HUES48 (cell line): ENCODE measurements around the gene GOLGA6C.
"Not testable (repeated sequence)": the region's sequence is repeated elsewhere in the genome, so short reads cannot be mapped to it uniquely, and the experiment has no call there.

Experiments used
- H3K27ac ChIP-seq: one replicate; pipeline ENCODE4 v1.7.0; 2013; ENCODE audit warnings: low read depth, low read length, inconsistent platforms
- H3K27me3 ChIP-seq: 2 replicates; pipeline ENCODE4 v1.6.1; 2013; ENCODE audit warnings: mild to moderate bottlenecking, low read length; ENCODE audit not compliant: control insufficient read depth, insufficient read depth
- H3K36me3 ChIP-seq: 2 replicates; pipeline ENCODE4 v1.6.1; 2013; ENCODE audit warnings: low read length; ENCODE audit not compliant: control insufficient read depth, insufficient read depth
- H3K4me1 ChIP-seq: 2 replicates; pipeline ENCODE4 v1.6.1; 2013; ENCODE audit warnings: mild to moderate bottlenecking, low read length; ENCODE audit not compliant: control insufficient read depth, insufficient read depth
- H3K4me3 ChIP-seq: 2 replicates; pipeline ENCODE4 v1.5.1; 2013; ENCODE audit warnings: mild to moderate bottlenecking, low read depth, low read length
- H3K9ac ChIP-seq: 2 replicates; pipeline ENCODE4 v1.6.1; 2013; ENCODE audit warnings: mild to moderate bottlenecking, low read depth, low read length, moderate library complexity
- H3K9me3 ChIP-seq: 2 replicates; pipeline ENCODE4 v1.6.1; 2013; ENCODE audit warnings: low read length; ENCODE audit not compliant: control insufficient read depth, insufficient read depth

Gene GOLGA6C

GRCh38 chr15:75273751-75274359, 15.7 kb downstream of the GOLGA6C start:
- not testable (repeated sequence) for H3K27ac ChIP-seq, H3K4me1 ChIP-seq, H3K9ac ChIP-seq, H3K4me3 ChIP-seq, H3K36me3 ChIP-seq, H3K27me3 ChIP-seq, H3K9me3 ChIP-seq

- H3K4me3 ChIP-seq, H3K27me3 ChIP-seq, H3K4me1 ChIP-seq, H3K9ac ChIP-seq, H3K27ac ChIP-seq, H3K9me3 ChIP-seq, H3K36me3 ChIP-seq: not testable (repeated sequence)
Measured at GRCh38 chr15:75274509-75275107, 16.5 kb downstream of the GOLGA6C start.

GRCh38 chr15:75275617-75276016, 17.5 kb downstream of the GOLGA6C start:
- not testable (repeated sequence) for H3K4me3 ChIP-seq, H3K9me3 ChIP-seq, H3K9ac ChIP-seq, H3K27me3 ChIP-seq, H3K4me1 ChIP-seq, H3K36me3 ChIP-seq, H3K27ac ChIP-seq

- H3K9me3 ChIP-seq, H3K4me3 ChIP-seq, H3K4me1 ChIP-seq, H3K36me3 ChIP-seq, H3K9ac ChIP-seq, H3K27me3 ChIP-seq: not testable (repeated sequence)
- peak overlapping the region; percentile 66 for H3K27ac ChIP-seq
Measured at GRCh38 chr15:75278497-75278896, 20.4 kb downstream of the GOLGA6C start.

GRCh38 chr15:75282572-75282971, 24.4 kb downstream of the GOLGA6C start, which contains the start of gene GOLGA6D:
TSS of gene GOLGA6D (plus strand) at chr15:75282835. CDS start at chr15:75282876, 41 bp downstream.
- not testable (repeated sequence) for H3K27ac ChIP-seq, H3K27me3 ChIP-seq, H3K36me3 ChIP-seq, H3K9me3 ChIP-seq, H3K9ac ChIP-seq, H3K4me3 ChIP-seq, H3K4me1 ChIP-seq

- not testable (repeated sequence) for H3K27ac ChIP-seq, H3K36me3 ChIP-seq, H3K9ac ChIP-seq, H3K4me1 ChIP-seq, H3K4me3 ChIP-seq, H3K9me3 ChIP-seq, H3K27me3 ChIP-seq
Measured at GRCh38 chr15:75284152-75284551, 26.0 kb downstream of the GOLGA6C start.

GRCh38 chr15:75293660-75294059, 35.5 kb downstream of the GOLGA6C start:
- H3K36me3 ChIP-seq, H3K9ac ChIP-seq, H3K27me3 ChIP-seq, H3K27ac ChIP-seq, H3K4me1 ChIP-seq, H3K9me3 ChIP-seq, H3K4me3 ChIP-seq: not testable (repeated sequence)

DNA sequence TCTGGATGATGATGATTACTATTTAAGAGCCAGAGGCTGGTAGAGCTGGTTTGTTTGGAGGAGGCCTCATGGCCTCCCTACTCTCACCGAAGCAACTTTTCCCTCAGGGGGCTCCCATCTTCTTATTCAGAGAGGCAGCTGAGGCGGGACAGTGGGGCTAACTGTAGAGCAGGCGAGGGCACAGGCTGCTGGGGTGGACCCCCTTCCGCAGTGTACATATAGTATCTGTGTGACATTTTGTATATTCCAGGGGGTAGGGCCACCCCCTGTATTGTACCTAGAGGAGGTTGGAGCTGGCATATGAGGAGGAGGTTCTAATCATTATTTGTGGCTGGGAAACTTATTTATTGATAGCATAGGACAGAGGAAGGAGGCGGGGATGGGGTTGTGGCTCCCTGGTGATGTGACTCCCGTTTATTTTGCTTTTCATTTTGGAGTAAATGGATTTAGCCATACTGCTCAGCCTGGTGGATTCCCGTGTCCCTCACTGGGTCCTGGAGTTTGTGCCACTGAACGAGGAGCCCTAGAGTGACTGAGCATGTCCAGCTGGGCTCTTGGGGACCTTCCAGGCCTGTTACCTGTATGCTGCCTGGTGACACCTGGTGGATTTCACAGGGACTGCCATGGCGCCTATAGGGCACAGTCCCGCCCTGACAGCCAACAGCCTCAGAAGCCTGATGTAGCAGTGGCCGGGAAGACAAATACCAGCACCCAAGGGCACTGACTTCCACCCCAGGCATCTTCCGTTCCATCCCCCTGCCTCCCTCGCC, 40.6 kb downstream of the GOLGA6C start:
- not testable (repeated sequence) for H3K27me3 ChIP-seq, H3K4me1 ChIP-seq, H3K36me3 ChIP-seq, H3K27ac ChIP-seq, H3K9me3 ChIP-seq, H3K4me3 ChIP-seq, H3K9ac ChIP-seq

GRCh38 chr15:75299311-75299688, 41.2 kb downstream of the GOLGA6C start:
- not testable (repeated sequence) for H3K36me3 ChIP-seq, H3K27me3 ChIP-seq, H3K9me3 ChIP-seq, H3K9ac ChIP-seq, H3K27ac ChIP-seq, H3K4me3 ChIP-seq, H3K4me1 ChIP-seq

DNA sequence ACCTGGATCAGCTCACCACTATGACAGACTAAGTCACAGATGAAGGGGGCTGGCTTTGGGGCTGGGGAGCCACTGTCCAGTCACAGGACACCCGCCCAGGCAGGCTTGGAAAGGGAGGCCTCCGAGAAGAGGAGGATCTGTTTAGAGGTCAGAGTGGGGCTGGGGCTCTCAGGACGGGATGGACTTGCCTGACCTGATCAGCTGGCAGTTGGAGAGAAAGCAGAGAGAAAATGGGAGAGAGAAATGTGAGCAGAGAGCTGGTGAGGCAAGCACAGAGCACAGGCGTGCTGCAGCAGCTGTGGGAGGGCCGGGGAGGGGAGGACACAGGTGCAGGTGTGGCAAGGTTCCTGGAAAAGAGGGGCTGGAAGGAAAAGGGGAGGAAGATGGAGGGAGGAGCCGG, 41.9 kb downstream of the GOLGA6C start:
- not testable (repeated sequence) for H3K27me3 ChIP-seq, H3K9me3 ChIP-seq, H3K36me3 ChIP-seq, H3K9ac ChIP-seq, H3K27ac ChIP-seq, H3K4me1 ChIP-seq, H3K4me3 ChIP-seq

DNA sequence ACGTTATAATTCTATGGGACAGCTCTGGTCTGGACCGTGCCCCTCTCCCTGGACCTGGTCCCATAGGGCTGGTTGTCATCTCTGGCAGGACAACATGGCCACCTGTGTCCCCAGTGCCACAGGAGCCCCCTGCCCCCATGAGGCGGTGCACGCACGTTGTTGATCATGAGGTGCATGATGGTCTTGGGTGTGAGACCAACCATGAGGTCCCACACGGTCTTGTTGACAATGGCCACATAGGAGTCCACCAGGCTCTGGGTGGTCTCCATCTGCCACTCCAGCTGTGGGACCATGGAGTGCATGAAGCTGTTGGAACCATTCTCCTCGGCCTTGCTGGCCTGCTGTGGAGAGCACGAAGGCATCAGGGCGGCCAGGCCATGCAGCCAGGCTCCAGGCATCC, 44.2 kb downstream of the GOLGA6C start:
- Histone ChIP-seq H3K27me3 (no peaks in the 10 kb centered on the region), H3K4me1 (no peaks in the 10 kb centered on the region), H3K9ac (no peak overlapping the region), H3K36me3 (no peaks in the 10 kb centered on the region), H3K27ac (no peak overlapping the region), H3K4me3 (no peak overlapping the region), H3K9me3 (no peaks in the 10 kb centered on the region)
